NCI-H146 treated with DMSO at 0.1 percent for 48 hours (cell line): ENCODE data around the gene NUP153.
A peak's percentile ranks its signal among the peaks of the same experiment; 100 is the strongest.
"Not testable (repeated sequence)": the region's sequence is repeated elsewhere in the genome, so short reads cannot be mapped to it uniquely, and the experiment has no call there.

ENCODE experiments used
- DNase-seq: peaks from one replicate; lab custom pipeline; 2025; ENCODE audit not compliant: unreplicated experiment; lab: John Stamatoyannopoulos, UW

The NUP153 gene

GRCh38 chr6:17606606-17607005, 100.1 kb downstream of the NUP153 start:
- no peak for DNase-seq

GRCh38 chr6:17602888-17603287, 103.8 kb downstream of the NUP153 start:
- DNase-seq = no peak

DNA sequence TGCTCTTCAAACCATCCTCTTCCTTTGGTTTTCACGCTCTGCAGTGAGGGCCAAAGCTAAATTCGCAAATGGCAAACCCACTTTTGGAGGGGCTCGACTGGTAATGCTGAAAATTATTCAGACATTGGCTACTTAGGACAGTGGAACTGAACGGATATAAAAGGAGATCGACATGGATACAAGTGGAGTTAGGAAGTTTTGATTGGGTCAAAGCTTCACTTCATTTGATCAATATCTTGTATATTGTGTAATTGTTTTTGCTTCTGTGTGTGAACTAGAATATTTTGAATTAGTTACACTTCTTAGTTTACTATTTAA, 105.4 kb downstream of the NUP153 start:
- DNase-seq = no peak

DNA sequence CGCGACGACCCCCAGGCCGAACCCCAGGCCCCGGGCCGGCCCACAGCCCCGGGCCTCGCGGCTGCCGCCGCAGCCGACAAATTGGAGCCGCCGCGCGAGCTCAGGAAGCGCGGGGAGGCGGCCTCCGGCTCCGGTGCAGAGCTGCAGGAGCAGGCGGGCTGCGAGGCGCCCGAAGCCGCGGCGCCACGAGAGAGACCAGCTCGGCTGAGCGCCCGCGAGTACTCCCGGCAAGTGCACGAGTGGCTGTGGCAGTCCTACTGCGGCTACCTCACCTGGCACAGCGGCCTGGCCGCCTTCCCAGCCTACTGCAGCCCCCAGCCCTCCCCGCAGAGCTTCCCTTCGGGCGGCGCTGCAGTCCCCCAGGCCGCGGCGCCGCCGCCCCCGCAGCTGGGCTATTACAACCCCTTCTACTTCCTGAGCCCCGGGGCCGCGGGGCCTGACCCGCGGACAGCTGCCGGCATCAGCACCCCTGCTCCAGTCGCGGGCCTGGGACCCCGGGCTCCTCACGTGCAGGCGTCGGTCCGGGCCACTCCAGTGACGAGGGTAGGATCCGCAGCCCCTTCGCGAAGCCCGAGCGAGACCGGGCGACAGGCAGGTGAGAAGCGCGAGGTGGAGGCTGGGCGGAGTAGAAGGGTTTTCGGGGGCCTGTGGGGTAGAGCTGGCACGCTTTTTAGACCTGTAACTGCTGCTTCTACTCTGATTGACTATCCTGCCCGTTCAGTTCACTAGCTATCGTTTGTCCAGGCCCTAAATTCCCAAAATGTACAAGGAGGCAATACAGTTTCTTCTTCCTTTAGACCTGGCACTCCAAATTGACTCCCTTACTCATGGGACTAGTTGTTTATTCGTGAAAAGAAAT, 106.0 kb downstream of the NUP153 start:
- peak; percentile 26 for DNase-seq

DNA sequence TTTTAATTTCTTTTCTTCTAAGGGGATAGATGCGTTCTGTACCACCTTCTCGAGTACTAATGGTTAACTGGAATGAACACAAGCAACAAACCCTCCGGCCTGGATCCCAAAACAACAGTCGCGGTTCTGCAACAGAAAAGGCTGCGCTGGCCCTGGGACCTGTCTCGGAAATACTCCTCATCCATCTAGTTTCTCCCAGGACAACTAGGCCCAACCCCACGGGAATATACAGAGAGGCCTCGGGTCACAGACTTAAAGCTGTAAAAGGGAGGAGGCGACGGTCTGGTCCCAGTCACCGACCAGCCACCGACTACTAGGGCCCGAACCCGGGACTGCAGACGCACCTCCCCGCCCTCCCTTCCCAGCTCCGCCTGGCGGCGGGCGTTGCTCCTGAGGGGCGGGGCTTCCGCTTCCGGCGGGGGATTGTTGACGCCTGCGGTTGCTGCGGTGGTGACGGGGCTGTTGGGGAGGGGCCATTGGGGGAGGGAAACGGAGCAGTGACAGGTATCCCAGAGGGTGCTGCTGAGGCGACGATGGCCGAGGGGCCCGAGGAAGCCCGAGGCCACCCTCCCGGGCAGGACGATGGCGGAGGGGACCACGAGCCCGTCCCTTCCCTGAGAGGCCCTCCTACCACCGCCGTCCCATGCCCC, 106.7 kb downstream of the NUP153 start, which contains the start of gene FAM8A1:
FAM8A1 (plus strand) TSS at position 426 of the 650 bp plus-strand sequence; CDS start at position 534, 108 bp downstream.
- DNase-seq = peak; percentile 82

GRCh38 chr6:17596085-17596484, 110.6 kb downstream of the NUP153 start:
- no peak for DNase-seq

DNA sequence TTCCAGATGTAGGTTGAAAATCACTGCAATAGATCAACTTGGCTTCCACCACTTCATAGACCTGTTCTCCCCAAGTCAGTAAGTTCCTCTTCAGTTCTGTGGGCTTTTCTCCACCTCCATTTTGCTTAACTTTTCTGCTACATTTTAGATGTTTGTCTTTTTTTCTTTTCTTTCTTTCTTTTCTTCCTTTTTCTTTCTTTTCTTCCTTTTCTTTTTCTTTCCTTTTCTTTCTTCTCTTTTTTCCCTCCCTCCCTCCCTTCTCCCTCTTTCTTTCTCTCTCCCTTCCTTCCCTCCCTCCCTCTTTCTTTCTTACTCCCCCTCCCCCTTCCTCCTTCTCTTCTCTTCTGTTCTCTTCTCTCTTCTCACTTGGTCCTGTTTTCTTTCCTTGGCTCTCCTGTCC, 113.5 kb downstream of the NUP153 start:
- no peak for DNase-seq

DNA sequence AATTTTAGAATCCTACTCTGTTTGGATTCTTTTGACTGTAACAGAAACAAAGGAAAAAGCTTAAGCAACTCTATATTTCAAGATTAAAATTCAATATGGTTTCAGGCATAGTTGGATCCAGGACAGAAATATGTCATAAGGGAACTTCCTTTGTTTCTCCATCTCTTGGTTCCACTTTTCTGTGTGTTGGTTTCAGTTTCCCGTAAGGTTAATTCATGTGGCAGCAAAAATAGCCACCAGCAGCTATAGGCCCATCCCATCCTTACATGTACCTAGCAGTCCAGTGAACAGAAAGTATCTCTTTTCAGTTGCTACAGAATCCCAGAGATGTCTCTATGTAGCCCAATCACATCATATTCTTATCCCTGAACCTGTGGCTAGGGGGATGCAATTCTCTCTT, 115.4 kb downstream of the NUP153 start:
- DNase-seq = no peak

DNA sequence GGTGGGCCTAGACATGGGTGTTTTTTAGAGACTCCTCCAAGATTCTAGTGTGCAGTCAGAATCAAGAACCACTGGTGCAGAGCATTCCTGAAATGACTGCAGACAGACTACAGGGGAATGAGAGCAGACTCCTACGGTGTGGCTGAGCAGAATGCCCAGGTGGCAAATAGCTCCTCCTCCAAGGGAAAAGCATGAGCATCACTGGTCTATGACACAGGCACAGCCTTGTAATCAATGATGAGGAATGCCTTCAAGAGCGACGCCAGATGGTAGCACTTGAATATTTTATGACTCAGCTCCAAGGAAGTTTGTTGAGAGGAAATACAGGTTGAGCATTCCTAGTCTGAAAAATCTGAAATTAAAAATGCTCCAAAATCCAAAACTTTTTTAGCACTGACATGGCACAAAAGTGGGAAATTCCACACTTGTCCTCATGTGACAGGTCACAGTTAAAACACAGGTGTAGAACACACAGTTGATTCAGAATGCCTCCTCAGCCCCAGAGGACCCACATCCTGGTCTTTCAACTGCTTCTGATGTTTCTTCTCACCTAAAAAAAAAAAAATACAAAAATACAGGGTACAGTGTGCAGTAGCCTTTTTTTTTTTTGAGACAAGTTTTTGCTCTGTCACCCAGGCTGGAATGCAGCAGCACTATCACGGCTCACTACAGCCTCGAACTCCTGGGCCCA, 117.2 kb downstream of the NUP153 start:
- DNase-seq = no peak

DNA sequence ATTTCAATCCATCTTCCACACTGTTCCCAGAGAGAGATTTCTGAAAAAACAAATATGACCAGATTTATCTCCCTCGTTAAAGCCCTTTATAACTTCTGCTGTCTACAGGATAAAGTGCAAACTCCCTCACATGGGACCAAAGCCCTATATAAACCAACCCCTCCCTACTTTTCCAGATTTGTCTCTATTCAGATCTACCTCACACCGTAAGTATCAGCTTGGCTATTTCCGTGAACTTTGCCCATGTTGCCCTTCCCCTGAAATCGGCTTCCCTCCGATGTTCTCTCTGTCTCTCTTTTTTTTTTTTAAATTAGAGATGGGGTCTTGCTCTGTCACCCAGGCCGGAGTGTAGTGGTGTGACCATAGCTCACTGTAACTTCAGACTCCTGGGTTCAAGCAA, 118.7 kb downstream of the NUP153 start:
- no peak for DNase-seq

DNA sequence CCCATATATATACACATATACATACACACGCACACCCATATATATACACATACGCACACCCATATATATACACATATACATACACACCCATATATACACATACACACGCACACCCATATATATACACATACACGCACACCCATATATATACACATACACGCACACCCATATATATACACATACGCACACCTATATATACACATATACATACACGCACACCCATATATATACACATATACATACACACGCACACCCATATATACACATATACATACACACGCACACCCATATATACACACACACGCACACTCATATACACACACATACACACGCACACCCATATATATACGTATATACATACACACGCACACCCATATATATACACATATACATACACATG, 120.1 kb downstream of the NUP153 start:
- DNase-seq = not testable (repeated sequence)

DNA sequence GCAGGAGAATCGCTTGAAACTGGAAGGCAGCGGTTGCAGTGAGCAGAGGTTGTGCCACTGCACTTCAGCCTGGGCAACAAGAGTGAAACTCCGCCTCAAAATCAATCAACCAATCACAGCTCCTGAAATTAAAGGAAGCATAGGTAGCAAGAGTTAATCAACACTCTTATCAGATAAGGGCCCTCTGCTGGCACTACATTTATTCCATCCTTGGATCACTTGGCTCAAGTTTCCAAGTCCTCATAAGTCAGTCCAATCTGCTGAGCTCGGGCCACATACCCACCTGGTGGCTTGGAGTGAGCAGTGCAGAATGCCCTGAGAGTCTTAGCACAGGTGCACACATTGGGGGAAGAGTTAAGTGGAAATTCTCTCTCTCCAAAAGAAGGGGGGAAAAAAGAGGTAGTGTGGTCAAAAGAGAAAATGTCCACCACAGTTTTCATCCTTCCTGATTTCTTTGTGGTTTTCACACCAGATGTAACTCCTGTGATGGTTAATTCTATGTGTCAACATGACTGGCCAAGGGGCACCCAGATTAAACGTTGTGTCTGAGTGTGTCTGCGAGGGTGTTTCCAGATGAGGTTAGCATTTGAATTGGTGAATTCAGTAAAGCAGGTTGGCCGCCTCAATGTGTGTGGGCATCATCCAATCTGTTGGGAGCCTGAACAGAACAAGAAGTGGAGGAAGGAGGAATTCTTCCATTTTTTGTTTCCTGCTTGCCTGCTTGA, 120.8 kb downstream of the NUP153 start:
- DNase-seq = no peak

DNA sequence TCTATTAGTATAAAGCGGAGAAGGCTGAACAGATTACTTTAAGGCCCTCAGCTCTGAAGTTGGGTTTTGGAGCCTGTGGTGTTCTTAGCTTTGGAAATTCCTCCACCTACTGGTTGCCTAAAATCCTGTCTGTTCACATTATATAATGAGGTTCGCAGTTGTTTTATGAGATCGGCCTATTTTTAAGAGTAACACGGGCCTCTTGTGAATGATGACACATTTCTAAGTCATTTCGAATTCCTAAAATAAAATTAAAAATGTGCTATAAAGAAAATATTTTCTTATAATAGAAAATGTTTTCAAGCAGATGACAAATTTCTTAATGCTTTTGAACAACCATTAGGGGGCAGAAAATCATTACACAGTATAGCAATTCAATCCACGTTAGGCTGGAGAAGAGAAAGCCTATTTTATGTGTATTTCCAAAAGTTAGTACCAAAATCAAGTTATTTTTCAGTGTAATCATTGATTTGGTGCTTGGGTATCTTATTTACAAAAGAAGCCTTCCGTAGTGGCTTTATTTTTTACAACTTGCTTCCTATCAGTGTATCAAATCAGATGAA, 122.4 kb downstream of the NUP153 start:
- peak; percentile 66 for DNase-seq

DNA sequence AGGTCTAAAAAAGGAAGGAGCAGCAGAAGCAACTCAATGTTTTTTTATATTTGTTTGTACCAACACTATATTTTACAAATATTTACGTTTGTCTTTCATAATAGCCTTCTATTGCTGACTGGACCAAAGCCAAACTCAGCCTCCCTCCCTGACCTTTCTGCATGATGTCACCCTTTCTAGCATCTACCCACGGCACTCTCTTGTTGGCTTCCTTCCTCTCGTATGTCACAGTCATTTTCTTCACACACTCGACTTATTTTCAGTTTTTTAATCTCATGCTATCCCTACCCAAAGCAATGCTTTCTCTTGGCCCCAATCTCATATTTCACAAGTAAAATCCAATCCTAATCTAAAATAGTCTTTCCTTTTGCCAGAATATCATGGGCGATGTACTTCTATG, 122.9 kb downstream of the NUP153 start:
- no peak for DNase-seq

DNA sequence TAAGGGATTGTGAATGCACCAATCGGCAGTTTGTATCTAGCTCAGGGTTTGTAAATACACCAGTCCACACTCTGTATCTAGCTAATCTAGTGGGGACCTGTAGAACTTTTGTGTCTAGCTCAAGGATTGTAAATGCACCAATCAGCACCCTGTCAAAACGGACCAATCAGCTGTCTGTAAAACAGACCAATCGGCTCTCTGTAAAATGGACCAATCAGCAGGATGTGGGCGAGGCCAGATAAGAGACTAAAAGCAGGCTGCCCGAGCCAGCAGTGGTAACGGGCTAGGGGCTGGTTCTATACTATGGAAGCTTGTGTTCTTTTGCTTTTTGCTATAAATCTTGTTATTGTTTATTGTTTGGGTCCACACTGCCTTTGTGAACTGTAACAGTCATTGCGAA, 125.4 kb downstream of the NUP153 start:
- not testable (repeated sequence) for DNase-seq

DNA sequence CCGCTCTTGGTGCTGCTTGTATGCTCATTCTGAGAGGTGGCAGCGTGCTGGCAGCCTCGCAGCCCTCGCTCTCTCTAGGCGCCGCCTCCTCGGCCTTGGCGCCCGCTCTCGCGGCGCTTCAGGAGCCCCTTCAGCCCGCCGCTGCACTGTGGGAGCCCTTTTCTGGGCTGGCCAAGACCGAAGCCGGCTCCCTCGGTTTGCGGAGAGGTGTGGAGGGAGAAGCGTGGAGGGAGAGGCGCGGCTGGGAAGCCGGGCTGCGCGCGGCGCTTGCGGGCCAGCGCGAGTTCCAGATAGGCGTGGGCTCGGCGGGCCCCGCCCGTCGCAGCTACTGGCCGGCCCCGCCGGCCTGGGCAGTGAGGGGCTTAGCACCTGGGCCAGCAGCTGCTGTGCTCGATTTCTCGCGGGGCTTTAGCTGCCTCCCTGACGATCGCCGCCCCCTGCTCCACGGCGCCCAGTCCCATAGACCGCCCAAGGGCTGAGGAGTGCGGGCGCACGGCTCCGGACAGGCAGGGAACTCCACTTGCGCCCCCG, 126.1 kb downstream of the NUP153 start:
- DNase-seq = no peak

GRCh38 chr6:17577059-17577458, 129.7 kb downstream of the NUP153 start:
- no peak for DNase-seq

- no peak for DNase-seq
These were observed 131.7 kb downstream of the NUP153 start for GRCh38 chr6:17574866-17575560.

- no peak for DNase-seq
These were observed 141.3 kb downstream of the NUP153 start for GRCh38 chr6:17565399-17565798.
